SU-DHL-6 (cell line): ENCODE measurements around the gene PARP16.

ENCODE experiments used
- EZH2phosphoT487 ChIP-seq: fragments of 200-600 bp; sonication (generic), shearing (Covaris generic); conservative IDR thresholded peaks from 2 replicates; pipeline ENCODE4 v1.6.1; 2018; ENCODE audit warnings: mild to moderate bottlenecking, antibody characterized with exemption, low read length, moderate library complexity, mixed read lengths
- TF ChIP-seq, protein P1 (sequence below): fragments of 200-600 bp; sonication (generic); IDR thresholded peaks from one replicate; pipeline ENCODE4 v1.5.1; 2017; ENCODE audit warnings: antibody characterized with exemption, mild to moderate bottlenecking, low read length, moderate library complexity; ENCODE audit not compliant: insufficient read depth, poor library complexity, severe bottlenecking

DNA sequence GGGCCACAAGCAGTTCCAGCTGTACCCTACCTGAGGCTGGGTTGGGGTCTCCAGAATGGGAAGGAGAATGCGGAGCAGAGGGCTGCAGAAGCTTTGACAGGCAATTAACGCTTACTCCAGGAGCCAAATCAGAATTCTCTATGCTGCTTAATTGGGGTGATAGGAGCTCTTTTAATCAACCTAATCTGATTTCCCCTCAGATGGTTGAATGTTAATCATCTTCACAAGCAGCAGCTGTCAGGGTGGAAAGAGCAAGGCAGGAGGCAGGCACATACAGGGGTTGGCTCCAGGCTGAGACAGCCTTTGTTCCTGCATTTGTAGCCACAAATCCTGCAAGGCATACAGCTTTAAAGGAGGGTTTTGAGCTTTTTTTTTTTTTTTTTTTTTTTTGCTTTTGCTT is 78.0 kb downstream of the PARP16 start:
- TF ChIP-seq, protein P1, sequence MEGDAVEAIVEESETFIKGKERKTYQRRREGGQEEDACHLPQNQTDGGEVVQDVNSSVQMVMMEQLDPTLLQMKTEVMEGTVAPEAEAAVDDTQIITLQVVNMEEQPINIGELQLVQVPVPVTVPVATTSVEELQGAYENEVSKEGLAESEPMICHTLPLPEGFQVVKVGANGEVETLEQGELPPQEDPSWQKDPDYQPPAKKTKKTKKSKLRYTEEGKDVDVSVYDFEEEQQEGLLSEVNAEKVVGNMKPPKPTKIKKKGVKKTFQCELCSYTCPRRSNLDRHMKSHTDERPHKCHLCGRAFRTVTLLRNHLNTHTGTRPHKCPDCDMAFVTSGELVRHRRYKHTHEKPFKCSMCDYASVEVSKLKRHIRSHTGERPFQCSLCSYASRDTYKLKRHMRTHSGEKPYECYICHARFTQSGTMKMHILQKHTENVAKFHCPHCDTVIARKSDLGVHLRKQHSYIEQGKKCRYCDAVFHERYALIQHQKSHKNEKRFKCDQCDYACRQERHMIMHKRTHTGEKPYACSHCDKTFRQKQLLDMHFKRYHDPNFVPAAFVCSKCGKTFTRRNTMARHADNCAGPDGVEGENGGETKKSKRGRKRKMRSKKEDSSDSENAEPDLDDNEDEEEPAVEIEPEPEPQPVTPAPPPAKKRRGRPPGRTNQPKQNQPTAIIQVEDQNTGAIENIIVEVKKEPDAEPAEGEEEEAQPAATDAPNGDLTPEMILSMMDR = no peak
- no peak for TF ChIP-seq EZH2phosphoT487
